GM19193 (cell line): ENCODE data around the gene ARHGEF11.

Source experiments
- POLR2A ChIP-seq: IDR thresholded peaks from 4 replicates; pipeline ENCODE4 v1.6.1; 2011; ENCODE audit not compliant: insufficient read depth, insufficient read length; ENCODE audit errors: extremely low read depth

The ARHGEF11 gene

GRCh38 chr1:157028674-157029073 lies 16.9 kb downstream of the ARHGEF11 start:
- no peak for TF ChIP-seq POLR2A

- no peak for TF ChIP-seq POLR2A
Observed at GRCh38 chr1:157025856-157026255, 19.7 kb downstream of the ARHGEF11 start.

GRCh38 chr1:157025385-157025784 lies 20.2 kb downstream of the ARHGEF11 start:
- no peak for TF ChIP-seq POLR2A

GRCh38 chr1:157021688-157022087 lies 23.9 kb downstream of the ARHGEF11 start:
- no peak for TF ChIP-seq POLR2A

- no peak for TF ChIP-seq POLR2A
Observed at GRCh38 chr1:157019457-157019856, 26.1 kb downstream of the ARHGEF11 start.

- TF ChIP-seq POLR2A, result no peak
Observed at GRCh38 chr1:157011845-157012244, 33.7 kb downstream of the ARHGEF11 start.

GRCh38 chr1:157008502-157008901 lies 37.0 kb downstream of the ARHGEF11 start:
- TF ChIP-seq POLR2A, result no peak

- no peak for TF ChIP-seq POLR2A
Observed at GRCh38 chr1:157007306-157007705, 38.2 kb downstream of the ARHGEF11 start.

- no peak for TF ChIP-seq POLR2A
Observed at GRCh38 chr1:157006676-157007075, 38.9 kb downstream of the ARHGEF11 start.

GRCh38 chr1:157005965-157006364 lies 39.6 kb downstream of the ARHGEF11 start:
- TF ChIP-seq POLR2A, result no peak

GRCh38 chr1:157004806-157005205 lies 40.7 kb downstream of the ARHGEF11 start:
- no peak for TF ChIP-seq POLR2A

GRCh38 chr1:157004327-157004726 lies 41.2 kb downstream of the ARHGEF11 start:
- no peak for TF ChIP-seq POLR2A

- no peak for TF ChIP-seq POLR2A
Observed at GRCh38 chr1:157001304-157001703, 44.2 kb downstream of the ARHGEF11 start.

GRCh38 chr1:157000686-157001085 lies 44.9 kb downstream of the ARHGEF11 start:
- TF ChIP-seq POLR2A, result no peak

- TF ChIP-seq POLR2A, result no peak
Observed at GRCh38 chr1:156999596-157000320, 45.8 kb downstream of the ARHGEF11 start.

- no peak for TF ChIP-seq POLR2A
Observed at GRCh38 chr1:156998840-156999500, 46.6 kb downstream of the ARHGEF11 start.
